HG02885 (cell line): ENCODE measurements around the gene ZNF385D.

Source experiments
- ATAC-seq: cut with Tn5 transposase; IDR thresholded peaks from one replicate; pipeline ENCODE4 v1.9.1; 2021; ENCODE audit warnings: mild to moderate bottlenecking; ENCODE audit not compliant: unreplicated experiment, poor library complexity

ZNF385D gene

GRCh38 chr3:21750080-21750696 is 822 bp downstream of the ZNF385D start:
- ATAC-seq = no peak

GRCh38 chr3:21747966-21748555 is 2.9 kb downstream of the ZNF385D start:
- no peak for ATAC-seq

- ATAC-seq = no peak
These were observed 3.6 kb downstream of the ZNF385D start for GRCh38 chr3:21747376-21747775.

GRCh38 chr3:21745966-21746365 is 5.0 kb downstream of the ZNF385D start:
- ATAC-seq = no peak

GRCh38 chr3:21744793-21745192 is 6.2 kb downstream of the ZNF385D start:
- no peak for ATAC-seq

- no peak for ATAC-seq
These were observed 11.9 kb downstream of the ZNF385D start for GRCh38 chr3:21738935-21739702.

- no peak for ATAC-seq
These were observed 12.7 kb downstream of the ZNF385D start for GRCh38 chr3:21738283-21738682.

GRCh38 chr3:21734746-21735145 is 16.3 kb downstream of the ZNF385D start:
- ATAC-seq = no peak

GRCh38 chr3:21729888-21730459 is 21.0 kb downstream of the ZNF385D start:
- no peak for ATAC-seq

GRCh38 chr3:21729331-21729730 is 21.7 kb downstream of the ZNF385D start:
- no peak for ATAC-seq

GRCh38 chr3:21722768-21723167 is 28.2 kb downstream of the ZNF385D start:
- ATAC-seq = no peak

- no peak for ATAC-seq
These were observed 28.7 kb downstream of the ZNF385D start for GRCh38 chr3:21722301-21722700.

GRCh38 chr3:21718943-21719591 is 31.9 kb downstream of the ZNF385D start:
- no peak for ATAC-seq

- ATAC-seq = no peak
These were observed 32.7 kb downstream of the ZNF385D start for GRCh38 chr3:21718161-21718765.

- ATAC-seq = no peak
These were observed 35.3 kb downstream of the ZNF385D start for GRCh38 chr3:21715662-21716061.

- no peak for ATAC-seq
These were observed 45.2 kb downstream of the ZNF385D start for GRCh38 chr3:21705769-21706168.

- ATAC-seq = no peak
These were observed 46.2 kb downstream of the ZNF385D start for GRCh38 chr3:21704796-21705195.

- ATAC-seq = no peak
These were observed 47.7 kb downstream of the ZNF385D start for GRCh38 chr3:21703291-21703690.

- no peak for ATAC-seq
These were observed 53.3 kb downstream of the ZNF385D start for GRCh38 chr3:21697707-21698106.

GRCh38 chr3:21694506-21694905 is 56.5 kb downstream of the ZNF385D start:
- ATAC-seq = no peak
